SK-N-SH (cell line): Measurements from ENCODE around the gene FRMD5.

Experiments used
- EZH2phosphoT487 ChIP-seq: fragments of 200-600 bp; sonication (generic); IDR thresholded peaks from 2 replicates; pipeline ENCODE4 v1.6.1; 2017; ENCODE audit warnings: low read depth, mixed run types, mild to moderate bottlenecking, antibody characterized with exemption, moderate library complexity, borderline replicate concordance
- FOXM1 ChIP-seq: IDR thresholded peaks from 2 replicates; pipeline ENCODE4 v1.4.0; 2012; ENCODE audit warnings: low read depth, mild to moderate bottlenecking
- MXI1 ChIP-seq: IDR thresholded peaks from 2 replicates; pipeline ENCODE4 v1.6.1; 2012; ENCODE audit warnings: mild to moderate bottlenecking, low read depth, low read length, improper control_type of control experiment
- SMC3 ChIP-seq: IDR thresholded peaks from 2 replicates; pipeline ENCODE4 v1.6.1; 2012; ENCODE audit warnings: low read depth, low read length, improper control_type of control experiment
- TF ChIP-seq, protein P1 (sequence below): fragments of 150-350 bp; IDR thresholded peaks from 2 replicates; pipeline ENCODE4 v1.6.1; 2017; ENCODE audit warnings: antibody characterized with exemption, low read length, low read depth, borderline replicate concordance

DNA sequence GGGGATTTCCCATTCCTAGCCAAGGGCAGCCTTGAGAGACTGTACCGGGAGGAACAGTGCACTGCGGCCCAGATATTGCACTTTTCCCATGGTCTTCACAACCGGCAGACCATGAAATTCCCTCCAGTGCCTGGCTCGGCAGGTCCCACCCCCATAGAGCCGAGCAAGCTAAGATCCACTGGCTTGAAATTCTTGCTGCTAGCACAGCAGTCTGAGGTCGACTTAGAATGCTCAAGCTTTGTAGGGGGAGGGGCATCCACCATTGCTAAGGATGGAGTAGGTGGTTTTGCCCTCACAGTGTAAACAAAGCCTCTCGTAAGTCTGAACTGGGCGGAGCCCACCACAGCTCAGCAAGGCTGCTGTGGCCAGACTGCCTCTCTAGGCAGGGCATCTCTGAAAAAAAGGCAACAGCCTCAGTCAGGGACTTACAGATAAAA lies 156.3 kb downstream of the FRMD5 start:
- TF ChIP-seq MXI1 (no peak), FOXM1 (no peak), EZH2phosphoT487 (no peak), SMC3 (no peak)
- TF ChIP-seq, protein P1, sequence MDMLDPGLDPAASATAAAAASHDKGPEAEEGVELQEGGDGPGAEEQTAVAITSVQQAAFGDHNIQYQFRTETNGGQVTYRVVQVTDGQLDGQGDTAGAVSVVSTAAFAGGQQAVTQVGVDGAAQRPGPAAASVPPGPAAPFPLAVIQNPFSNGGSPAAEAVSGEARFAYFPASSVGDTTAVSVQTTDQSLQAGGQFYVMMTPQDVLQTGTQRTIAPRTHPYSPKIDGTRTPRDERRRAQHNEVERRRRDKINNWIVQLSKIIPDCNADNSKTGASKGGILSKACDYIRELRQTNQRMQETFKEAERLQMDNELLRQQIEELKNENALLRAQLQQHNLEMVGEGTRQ = no peak
